Panc1 (cell line): ENCODE data around the gene PRDX2. TPM values are rescaled to one million over a fixed set of nuclear protein-coding genes. Genes with fewer than 3 reads are reported as not detected.
A peak's percentile ranks its signal among the peaks of the same experiment; 100 is the strongest.

Experiments used
- ATAC-seq: fragments of 200-7000 bp; cut with Tn5 transposase; 2 replicates; pipeline ENCODE4 v1.9.1; 2020; ENCODE audit warnings: mild to moderate bottlenecking, moderate library complexity
- BruUV-seq: library from RNA; stranded (reverse); fragments of 400-500 nt; replicated peaks from 2 replicates; lab custom pipeline; 2021; lab: Mats Ljungman, UMichigan
- CTCF ChIA-PET: fragments of 300-600 bp; sonication (Branson Sonifier 250); formaldehyde crosslinking; loops from one replicate; lab custom pipeline; 2022; ENCODE audit warnings: antibody characterized with exemption; lab: Charles Lee
- POLR2A ChIA-PET: fragments of 300-600 bp; sonication (Branson Sonifier 250); formaldehyde crosslinking; loops from one replicate; lab custom pipeline; 2022; ENCODE audit warnings: antibody characterized with exemption; lab: Charles Lee
- DNase-seq: peaks from one replicate; pipeline ENCODE4 v3.0.0-alpha.2; 2010; ENCODE audit warnings: low read depth, low spot score
- H3K27ac ChIP-seq: 2 replicates; pipeline ENCODE4 v1.5.1; 2011; ENCODE audit warnings: mild to moderate bottlenecking, low read length, inconsistent platforms
- H3K27me3 ChIP-seq: fragments of 200-500 bp; sonication (Bioruptor generic); 2 replicates; pipeline ENCODE4 v1.6.0; 2014; ENCODE audit warnings: low read length, inconsistent platforms; ENCODE audit not compliant: control insufficient read depth, insufficient read depth
- H3K36me3 ChIP-seq: fragments of 200-500 bp; sonication (Bioruptor generic); 2 replicates; pipeline ENCODE4 v1.5.1; 2014; ENCODE audit warnings: inconsistent platforms, mild to moderate bottlenecking, low read length, moderate library complexity; ENCODE audit not compliant: control insufficient read depth, insufficient read depth
- H3K4me1 ChIP-seq: 2 replicates; pipeline ENCODE4 v1.5.1; 2011; ENCODE audit warnings: inconsistent platforms, mild to moderate bottlenecking, low read length, moderate library complexity; ENCODE audit not compliant: control insufficient read depth, insufficient read depth
- H3K4me3 ChIP-seq, 2 experiments: 2 replicates each; pipeline ENCODE4 v1.5.1; 2011 to 2012; ENCODE audit warnings: low read depth in 2 of 2, low read length in 2 of 2, mild to moderate bottlenecking in 2 of 2, inconsistent platforms in 1 of 2, moderate library complexity in 1 of 2
- H3K9me3 ChIP-seq: fragments of 200-500 bp; sonication (Bioruptor generic); 2 replicates; pipeline ENCODE4 v1.5.1; 2014; ENCODE audit warnings: low read depth, mild to moderate bottlenecking, inconsistent platforms, low read length, moderate library complexity; ENCODE audit not compliant: control insufficient read depth, insufficient read depth
- CTCF ChIP-seq: fragments of 450-650 bp; IDR thresholded peaks from 2 replicates; pipeline ENCODE4 v1.5.1; 2017; ENCODE audit warnings: mild to moderate bottlenecking
- POLR2AphosphoS5 ChIP-seq: IDR thresholded peaks from 2 replicates; pipeline ENCODE4 v1.6.1; 2012; ENCODE audit warnings: mild to moderate bottlenecking, low read depth, low read length, moderate library complexity
- REST ChIP-seq, 2 experiments: IDR thresholded peaks; 2 replicates each; pipeline ENCODE4 v1.6.1; 2011 to 2012; ENCODE audit warnings: low read depth in 2 of 2, control low read depth in 1 of 2, low read length in 1 of 2, mild to moderate bottlenecking in 1 of 2, moderate library complexity in 1 of 2; ENCODE audit not compliant: insufficient read depth in 1 of 2
- SIN3A ChIP-seq: IDR thresholded peaks from 2 replicates; pipeline ENCODE4 v1.6.1; 2012; ENCODE audit warnings: low read depth, mild to moderate bottlenecking, low read length, moderate library complexity, borderline replicate concordance; ENCODE audit not compliant: insufficient read depth
- TCF7L2 ChIP-seq: IDR thresholded peaks from 2 replicates; pipeline ENCODE4 v1.6.1; 2011; ENCODE audit warnings: mild to moderate bottlenecking, low read depth, low read length, inconsistent platforms
- in situ Hi-C: cut with HindIII; loops from 2 replicates; pipeline ENCODE4 v1.10.0; 2016; ENCODE audit warnings: low sequenced_read_pairs, low pct_unique_long_range_greater_than_20kb
- intact Hi-C: fragments of 100-400 bp; cut with micrococcal nuclease; formaldehyde crosslinking; loops from one replicate; pipeline ENCODE4 v1.10.0; 2022; ENCODE audit not compliant: unreplicated experiment
- total RNA-seq: library from RNA; stranded (reverse); gene quantifications from one replicate; pipeline ENCODE4 v1.2.1, GENCODE V29; 2021; ENCODE audit not compliant: unreplicated experiment

The PRDX2 gene
- total RNA-seq, 1 experiment from 2014 or later: 61.0 TPM

- DNase-seq (no peak), ATAC-seq (no peak)
- Histone ChIP-seq H3K36me3 (peaks cover 4% of the 10 kb centered on the region; the same call in 1 of the 2 replicates), H3K4me3 (no peak overlapping the region), H3K27me3 (no peaks in the 10 kb centered on the region), H3K4me1 (peaks cover 8% of the 10 kb centered on the region), H3K27ac (no peak overlapping the region), H3K9me3 (no peaks in the 10 kb centered on the region)
- TF ChIP-seq TCF7L2 (no peak), SIN3A (no peak), CTCF (no peak), REST (IDR thresholded peaks at IDR 0.05; ENCODE audit: insufficient read depth in 1 of 2, low read depth in 2 of 2, low read length in 1 of 2) (no peak), POLR2AphosphoS5 (no peak)
- ChIA-PET CTCF (no interaction called here), POLR2A (interaction anchor here (0.6 kb wide), 1 partner anchor 28 kb away, joined by 19 read pairs; no protein-coding TSS in a partner anchor)
- in situ Hi-C loops: no loop called here
- BruUV-seq: no TSS peak
- intact Hi-C loops: no loop called here
Observed at GRCh38 chr19:12804051-12804450, 2.5 kb upstream of the PRDX2 start.

- no TSS peak for BruUV-seq
- intact Hi-C loops (no loop called here), in situ Hi-C loops (no loop called here)
- POLR2A ChIA-PET: no interaction called here
- Histone ChIP-seq H3K27ac (no peak overlapping the region), H3K4me1 (peaks cover 8% of the 10 kb centered on the region), H3K36me3 (peaks cover 4% of the 10 kb centered on the region; the same call in 1 of the 2 replicates), H3K9me3 (no peaks in the 10 kb centered on the region), H3K4me3 (peak overlapping the region; percentile 53 to 58), H3K27me3 (no peaks in the 10 kb centered on the region)
- ATAC-seq: no peak
- CTCF ChIA-PET: no interaction called here
- no peak for DNase-seq
- no peak for TF ChIP-seq TCF7L2
- no peak for TF ChIP-seq REST (IDR thresholded peaks at IDR 0.05; ENCODE audit: insufficient read depth in 1 of 2, low read depth in 2 of 2, low read length in 1 of 2)
- TF ChIP-seq SIN3A: no peak
- no peak for TF ChIP-seq CTCF
- no peak for TF ChIP-seq POLR2AphosphoS5
Observed at GRCh38 chr19:12802267-12803106, 887 bp upstream of the PRDX2 start.
